K562 (cell line): ENCODE measurements around the gene TBC1D2. TPM values are rescaled to one million over a fixed set of nuclear protein-coding genes. Genes with fewer than 3 reads are reported as not detected.

Source experiments
- ATAC-seq: fragments of 200-7000 bp; cut with Tn5 transposase; 3 replicates; pipeline ENCODE4 v1.9.1; 2020; ENCODE audit warnings: moderate library complexity
- BruUV-seq: library from RNA; stranded (reverse); fragments of 400-500 nt; replicated peaks from 2 replicates; lab custom pipeline; 2021; lab: Mats Ljungman, UMichigan
- CTCF ChIA-PET: fragments of 300-600 bp; formaldehyde crosslinking; extraction: SDS; loops from one replicate; lab custom pipeline; 2021; ENCODE audit warnings: low intra/inter-chr PET ratio; lab: Yijun Ruan, JAX
- POLR2A ChIA-PET: fragments of 300-600, 350-650 bp; sonication (Branson Sonifier 250); formaldehyde crosslinking; extraction: SDS; loops from one replicate; lab custom pipeline; 2021; ENCODE audit warnings: antibody characterized with exemption, inconsistent platforms; lab: Yijun Ruan, JAX
- DNase-seq, 4 experiments: peaks; one replicate each; pipeline versions ENCODE4 v3.0.0 to v3.0.0-alpha.2; 2011 to 2018; ENCODE audit warnings: low spot score in 3 of 4, mixed read lengths in 3 of 4; ENCODE audit errors: extremely low read depth in 1 of 4
- FAIRE-seq: peaks from 2 replicates; lab custom pipeline; 2011; peaks lifted over from hg19 to GRCh38; lab: Jason Lieb, UNC
- H2AFZ ChIP-seq: 2 replicates; pipeline ENCODE4 v1.6.0; 2011; ENCODE audit warnings: low read depth, low read length, control low read depth, inconsistent platforms
- H3K27ac ChIP-seq: fragments of 200-600 bp; 3 replicates; pipeline ENCODE4 v1.8.0; 2011; ENCODE audit warnings: low read depth, mild to moderate bottlenecking, control low read depth, inconsistent platforms, low read length, moderate library complexity, mixed read lengths; ENCODE audit errors: extremely low read depth
- H3K27me3 ChIP-seq, 2 experiments: fragments of 300-600 bp in 1 of 2; 2 replicates in 1 of 2; 3 replicates in 1 of 2; pipeline versions ENCODE4 v1.6.0 to v1.8.0; 2011; ENCODE audit warnings: inconsistent platforms in 2 of 2, low read length in 2 of 2, mild to moderate bottlenecking in 1 of 2, mixed read lengths in 1 of 2, moderate library complexity in 1 of 2; ENCODE audit not compliant: control insufficient read depth in 2 of 2, insufficient read depth in 2 of 2
- H3K36me3 ChIP-seq: fragments of 300-600 bp; 3 replicates; pipeline ENCODE4 v1.8.0; 2011; ENCODE audit warnings: mild to moderate bottlenecking, low read length, inconsistent platforms; ENCODE audit not compliant: control insufficient read depth, insufficient read depth
- H3K4me1 ChIP-seq, 2 experiments: fragments of 200-600 bp in 1 of 2; replicated peaks in 1 of 2; 2 replicates in 1 of 2; 3 replicates in 1 of 2; pipeline versions ENCODE4 v1.5.1 to v1.8.0; 2011; ENCODE audit warnings: inconsistent platforms in 2 of 2, low read length in 2 of 2, mild to moderate bottlenecking in 1 of 2, mixed read lengths in 1 of 2, moderate library complexity in 1 of 2; ENCODE audit not compliant: control insufficient read depth in 2 of 2, insufficient read depth in 2 of 2
- H3K4me2 ChIP-seq: 2 replicates; pipeline ENCODE4 v1.6.1; 2011; ENCODE audit warnings: low read length, control low read depth, inconsistent platforms, mixed read lengths; ENCODE audit not compliant: insufficient read depth
- H3K4me3 ChIP-seq: fragments of 200-600 bp; sonication (generic), shearing (Covaris generic); 2 replicates; pipeline ENCODE4 v1.5.1; 2016; ENCODE audit warnings: control low read depth, inconsistent platforms
- H3K79me2 ChIP-seq: fragments of 200-600 bp; 3 replicates; pipeline ENCODE4 v1.8.0; 2011; ENCODE audit warnings: low read length, inconsistent platforms; ENCODE audit not compliant: control insufficient read depth, insufficient read depth
- H3K9ac ChIP-seq, 2 experiments: 2 replicates each; pipeline versions ENCODE4 v1.6.0 to v1.6.1; 2011; ENCODE audit warnings: low read depth in 2 of 2, low read length in 2 of 2, control low read depth in 1 of 2, inconsistent platforms in 1 of 2, mild to moderate bottlenecking in 1 of 2, mixed read lengths in 1 of 2; ENCODE audit not compliant: insufficient read depth in 1 of 2
- H3K9me1 ChIP-seq: one replicate; pipeline ENCODE4 v1.6.0; 2011; ENCODE audit warnings: inconsistent platforms, mild to moderate bottlenecking, low read length, moderate library complexity; ENCODE audit not compliant: control insufficient read depth, insufficient read depth
- H3K9me3 ChIP-seq: replicated peaks from 2 replicates; pipeline ENCODE4 v1.5.1; 2011; ENCODE audit warnings: low read depth, low read length, inconsistent platforms; ENCODE audit not compliant: control insufficient read depth, insufficient read depth
- H4K20me1 ChIP-seq: replicated peaks from 2 replicates; pipeline ENCODE4 v1.6.1; 2011; ENCODE audit warnings: low read length, inconsistent platforms, mixed read lengths; ENCODE audit not compliant: control insufficient read depth, insufficient read depth
- KLF6 ChIP-seq: fragments of 250-450 bp; sonication (Bioruptor Pico); IDR thresholded peaks from 2 replicates; pipeline ENCODE4 v1.4.0; 2020; ENCODE audit warnings: mild to moderate bottlenecking, moderate library complexity, borderline replicate concordance
- RBFOX2 ChIP-seq: fragments of 200-400 bp; formaldehyde crosslinking; IDR thresholded peaks from 2 replicates; pipeline ENCODE4 v1.6.1; 2017; ENCODE audit warnings: low read depth, mild to moderate bottlenecking, low read length, moderate library complexity
- ZFPM2 ChIP-seq: fragments of 250-450 bp; sonication (Bioruptor Pico); IDR thresholded peaks from 2 replicates; pipeline ENCODE4 v1.5.1; 2022; ENCODE audit warnings: mild to moderate bottlenecking
- WGBS: fragments of 100-300 bp; shearing (Covaris generic); methylation state at CpG from one replicate; pipeline ENCODE4 v1.1.6; 2016; ENCODE audit warnings: low coverage, mixed read lengths; ENCODE audit not compliant: insufficient coverage; ENCODE audit errors: missing lambda C conversion rate; 5-methylcytosine and 5-hydroxymethylcytosine counted together
- in situ Hi-C: fragments of 300-500 bp; cut with MboI; formaldehyde crosslinking; loops from 4 replicates; pipeline ENCODE4 v1.15.0; 2018; ENCODE audit warnings: inconsistent platforms, mixed read lengths
- intact Hi-C: fragments of 100-400 bp; cut with micrococcal nuclease; formaldehyde crosslinking; loops from 2 replicates; pipeline ENCODE4 v1.14.2; 2022
- polyA plus RNA-seq, 8 experiments: library from polyadenylated mRNA; depleted of rRNA in 4 of 8; stranded (reverse) in 5 of 8; unstranded in 3 of 8; fragments of >200 nt; fragmentation: Nextera tagmentation in 2 of 8; fragmentation: Illumina TruSeq in 1 of 8; extraction: Ambion mirVana in 2 of 8; extraction: Trizol in 1 of 8; gene quantifications; 2 replicates each; pipeline versions ENCODE4 v1.2.1 to v1.2.3, GENCODE V29; 2011 to 2014; ENCODE audit warnings: inconsistent platforms in 1 of 8, missing spikeins in 1 of 8
- total RNA-seq, 7 experiments: library from RNA; depleted of rRNA in 6 of 7; stranded (reverse); fragments of >200 nt in 6 of 7; fragmentation: Illumina TruSeq in 2 of 7; extraction: Trizol in 2 of 7; gene quantifications; 2 replicates each; pipeline versions ENCODE4 v1.2.1 to v1.2.3, GENCODE V29; 2011 to 2021; ENCODE audit warnings: low replicate concordance in 1 of 7
- TF ChIP-seq, protein P1 (sequence below): sonication (generic); formaldehyde crosslinking; IDR thresholded peaks from 2 replicates; pipeline ENCODE4 v1.8.0; 2022; ENCODE audit warnings: mild to moderate bottlenecking, low read depth, missing genetic modification reagents
- TF ChIP-seq, protein P2 (sequence below), 2 experiments: fragments of 450-650 bp; IDR thresholded peaks; 2 replicates each; pipeline ENCODE4 v1.6.1; 2016

TBC1D2 gene
- total and polyA plus RNA-seq, 9 of the 15 experiments (the other 6 are each of a cell fraction or from before 2014, with no cell fraction given) = 0.10 to 7.0 (median 2.5) TPM

DNA sequence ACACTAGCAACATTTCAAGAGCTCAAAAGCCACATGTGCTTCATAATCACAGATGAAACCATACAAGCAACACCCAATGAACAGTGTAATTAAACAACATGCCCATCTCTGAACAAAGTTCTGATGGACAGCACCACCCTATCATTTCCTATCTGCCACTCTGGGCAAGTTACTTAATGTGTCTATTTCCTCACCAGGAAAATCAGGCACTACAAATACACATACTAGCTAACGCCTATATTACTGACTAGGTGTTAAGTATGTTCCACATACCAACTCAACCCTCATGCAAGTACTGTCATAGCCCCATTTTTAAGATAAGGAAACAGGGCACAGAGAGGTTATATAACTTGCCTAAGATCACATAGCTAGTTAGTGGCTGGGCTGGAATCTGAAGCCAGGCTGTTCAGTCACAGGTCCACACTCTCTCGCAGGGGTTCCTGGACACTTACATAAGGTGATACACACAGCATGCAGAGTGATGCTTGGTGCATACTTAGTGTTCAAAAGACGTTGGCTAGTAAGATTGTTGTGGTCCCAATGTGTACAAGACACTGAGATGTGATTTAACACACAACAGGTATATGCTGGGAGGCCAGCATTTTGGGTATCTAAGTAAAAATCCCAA is 87.2 kb downstream of the TBC1D2 start:
- in situ Hi-C loops = no loop called here
- H3K27ac ChIP-seq = no peak overlapping the region
- no peak overlapping the region for H3K9ac ChIP-seq
- WGBS = 36% methylated on average over 3 of the region's 3 CpGs
- H3K27me3 ChIP-seq = no peaks in the 10 kb centered on the region
- POLR2A ChIA-PET = interaction anchor here (0.6 kb wide), 1 partner anchor 666 kb away, joined by 3 read pairs; no protein-coding TSS in a partner anchor
- no peak overlapping the region for H3K4me2 ChIP-seq
- H3K4me1 ChIP-seq = peaks cover 24 to 30% of the 10 kb centered on the region in 2 experiments
- BruUV-seq = no TSS peak
- H3K9me3 ChIP-seq = no peaks in the 10 kb centered on the region
- H2AFZ ChIP-seq = no peak overlapping the region
- no peak overlapping the region for H3K4me3 ChIP-seq
- H3K79me2 ChIP-seq = peaks cover 43% of the 10 kb centered on the region
- DNase-seq (no peak), ATAC-seq (no peak), FAIRE-seq (peak; percentile 59)
- intact Hi-C loops = loop anchor here (2.0 to 5.0 kb wide), 2 partner anchors 25 to 739 kb away; partner anchors contain the start of gene CORO2A
- no peaks in the 10 kb centered on the region for H3K9me1 ChIP-seq
- H4K20me1 ChIP-seq = peaks cover 14% of the 10 kb centered on the region; the same call in 1 of the 2 replicates
- CTCF ChIA-PET = no interaction called here
- no peaks in the 10 kb centered on the region; the same call in 2 of the 3 replicates for H3K36me3 ChIP-seq
- no peak for TF ChIP-seq ZFPM2 (CRISPR knock-in tag)

DNA sequence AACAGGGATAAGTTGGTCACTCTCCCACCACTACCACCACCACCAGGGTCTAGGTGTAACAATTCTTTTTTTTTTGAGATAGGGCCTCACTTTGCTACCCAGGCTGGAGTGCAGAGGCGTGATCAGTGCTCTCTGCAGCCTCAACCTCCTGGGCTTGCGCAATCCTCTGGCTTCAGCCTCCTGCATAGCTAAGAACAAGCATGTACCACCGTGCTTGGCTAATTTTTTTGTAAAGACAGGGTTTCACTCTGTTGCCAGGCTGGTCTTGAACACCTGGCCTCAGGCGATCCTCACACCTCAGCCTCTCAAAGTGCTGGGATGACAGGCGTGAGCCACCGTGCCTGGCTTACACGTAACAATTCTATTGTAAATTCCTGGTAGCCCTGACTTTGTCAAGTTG is 90.5 kb downstream of the TBC1D2 start:
- intact Hi-C loops = loop anchor here (5.0 kb wide), 1 partner anchor 742 kb away; no protein-coding TSS in a partner anchor
- TF ChIP-seq, protein P1, sequence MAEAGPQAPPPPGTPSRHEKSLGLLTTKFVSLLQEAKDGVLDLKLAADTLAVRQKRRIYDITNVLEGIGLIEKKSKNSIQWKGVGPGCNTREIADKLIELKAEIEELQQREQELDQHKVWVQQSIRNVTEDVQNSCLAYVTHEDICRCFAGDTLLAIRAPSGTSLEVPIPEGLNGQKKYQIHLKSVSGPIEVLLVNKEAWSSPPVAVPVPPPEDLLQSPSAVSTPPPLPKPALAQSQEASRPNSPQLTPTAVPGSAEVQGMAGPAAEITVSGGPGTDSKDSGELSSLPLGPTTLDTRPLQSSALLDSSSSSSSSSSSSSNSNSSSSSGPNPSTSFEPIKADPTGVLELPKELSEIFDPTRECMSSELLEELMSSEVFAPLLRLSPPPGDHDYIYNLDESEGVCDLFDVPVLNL (CRISPR knock-in tag) = no peak
- TF ChIP-seq RBFOX2 (no peak), KLF6 (CRISPR knock-in tag) (no peak)
- TF ChIP-seq, protein P2, sequence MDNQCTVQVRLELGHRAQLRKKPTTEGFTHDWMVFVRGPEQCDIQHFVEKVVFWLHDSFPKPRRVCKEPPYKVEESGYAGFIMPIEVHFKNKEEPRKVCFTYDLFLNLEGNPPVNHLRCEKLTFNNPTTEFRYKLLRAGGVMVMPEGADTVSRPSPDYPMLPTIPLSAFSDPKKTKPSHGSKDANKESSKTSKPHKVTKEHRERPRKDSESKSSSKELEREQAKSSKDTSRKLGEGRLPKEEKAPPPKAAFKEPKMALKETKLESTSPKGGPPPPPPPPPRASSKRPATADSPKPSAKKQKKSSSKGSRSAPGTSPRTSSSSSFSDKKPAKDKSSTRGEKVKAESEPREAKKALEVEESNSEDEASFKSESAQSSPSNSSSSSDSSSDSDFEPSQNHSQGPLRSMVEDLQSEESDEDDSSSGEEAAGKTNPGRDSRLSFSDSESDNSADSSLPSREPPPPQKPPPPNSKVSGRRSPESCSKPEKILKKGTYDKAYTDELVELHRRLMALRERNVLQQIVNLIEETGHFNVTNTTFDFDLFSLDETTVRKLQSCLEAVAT (IDR thresholded peaks at IDR 0.05) = no peak

More for the DNA sequence above, 90.5 kb downstream of the TBC1D2 start:
- WGBS = 87% methylated on average over 7 of the region's 7 CpGs
- CTCF ChIA-PET = no interaction called here
- Histone ChIP-seq H3K9me1 (peaks cover under 1% of the 10 kb centered on the region), H3K4me1 (peaks cover 15 to 18% of the 10 kb centered on the region in 2 experiments), H2AFZ (no peak overlapping the region), H3K27me3 (no peaks in the 10 kb centered on the region), H3K4me3 (no peak overlapping the region), H3K9ac (peak overlapping the region in 1 of 2 experiments; percentile 38; a peak in 1 of 4 replicates), H3K4me2 (no peak overlapping the region), H4K20me1 (peaks cover 21% of the 10 kb centered on the region), H3K79me2 (peaks cover 31% of the 10 kb centered on the region), H3K27ac (no peak overlapping the region), H3K9me3 (no peaks in the 10 kb centered on the region), H3K36me3 (no peaks in the 10 kb centered on the region; the same call in 2 of the 3 replicates)
- no peak for ATAC-seq
- FAIRE-seq = no peak
- POLR2A ChIA-PET = interaction anchor here (1.1 kb wide), 1 partner anchor 13 kb away, joined by 4 read pairs; no protein-coding TSS in a partner anchor
- no TSS peak for BruUV-seq
- in situ Hi-C loops = no loop called here
- DNase-seq = no peak
